ENCODE measurements around the gene FOLR3. TPM values are rescaled to one million over a fixed set of nuclear protein-coding genes. Genes with fewer than 3 reads are reported as not detected.

Gene FOLR3
- total RNA-seq, 1 experiment from 2014 or later, result not detected

DNA sequence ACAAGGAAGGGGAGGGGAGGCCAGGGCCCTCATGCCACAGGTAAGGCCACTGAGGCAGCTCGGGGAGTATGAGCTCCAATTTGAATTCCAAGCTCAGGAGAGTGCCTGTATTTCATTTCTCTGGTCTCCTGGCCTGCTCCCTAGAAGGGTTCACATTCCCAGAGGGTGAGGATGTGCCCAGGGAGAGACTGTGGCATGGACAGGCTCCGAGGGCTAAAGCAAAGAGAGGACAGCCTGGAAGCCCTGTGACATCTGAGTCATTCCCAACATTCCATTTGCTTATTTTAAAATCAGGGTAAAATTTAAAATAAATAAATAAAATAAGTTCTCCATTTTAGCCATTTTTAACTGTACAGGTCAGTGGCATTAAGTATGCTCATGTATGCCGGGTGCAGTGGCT is 37.8 kb downstream of the FOLR3 start:
- Histone ChIP-seq H3K4me2 (no peak overlapping the region), H3K9me2 (ENCODE audit: insufficient read depth) (no peaks in the 10 kb centered on the region), H4K20me1 (ENCODE audit: insufficient read depth) (no peaks in the 10 kb centered on the region), H3K9me3 (ENCODE audit: insufficient read depth, low read depth) (no peaks in the 10 kb centered on the region), H2AFZ (no peak overlapping the region), H3K4me3 (no peak overlapping the region), H3K27me3 (ENCODE audit: insufficient read depth, low read depth) (peaks cover 9% of the 10 kb centered on the region; the same call in 1 of the 2 replicates), H3K4me1 (replicated peaks; ENCODE audit: insufficient read depth) (no peaks in the 10 kb centered on the region), H3K79me2 (ENCODE audit: low read depth) (no peaks in the 10 kb centered on the region), H3K36me3 (ENCODE audit: low read depth) (no peaks in the 10 kb centered on the region), H3F3A (ENCODE audit: insufficient read depth, low read depth) (no peaks in the 10 kb centered on the region), H3K27ac (no peak overlapping the region)
- POLR2A ChIA-PET (ENCODE audit: unreplicated experiment), result no interaction called here
- CTCF ChIA-PET, result no interaction called here
- TF ChIP-seq, protein P1, sequence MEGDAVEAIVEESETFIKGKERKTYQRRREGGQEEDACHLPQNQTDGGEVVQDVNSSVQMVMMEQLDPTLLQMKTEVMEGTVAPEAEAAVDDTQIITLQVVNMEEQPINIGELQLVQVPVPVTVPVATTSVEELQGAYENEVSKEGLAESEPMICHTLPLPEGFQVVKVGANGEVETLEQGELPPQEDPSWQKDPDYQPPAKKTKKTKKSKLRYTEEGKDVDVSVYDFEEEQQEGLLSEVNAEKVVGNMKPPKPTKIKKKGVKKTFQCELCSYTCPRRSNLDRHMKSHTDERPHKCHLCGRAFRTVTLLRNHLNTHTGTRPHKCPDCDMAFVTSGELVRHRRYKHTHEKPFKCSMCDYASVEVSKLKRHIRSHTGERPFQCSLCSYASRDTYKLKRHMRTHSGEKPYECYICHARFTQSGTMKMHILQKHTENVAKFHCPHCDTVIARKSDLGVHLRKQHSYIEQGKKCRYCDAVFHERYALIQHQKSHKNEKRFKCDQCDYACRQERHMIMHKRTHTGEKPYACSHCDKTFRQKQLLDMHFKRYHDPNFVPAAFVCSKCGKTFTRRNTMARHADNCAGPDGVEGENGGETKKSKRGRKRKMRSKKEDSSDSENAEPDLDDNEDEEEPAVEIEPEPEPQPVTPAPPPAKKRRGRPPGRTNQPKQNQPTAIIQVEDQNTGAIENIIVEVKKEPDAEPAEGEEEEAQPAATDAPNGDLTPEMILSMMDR (conservative IDR thresholded peaks at IDR 0.05), result no peak
- no peak for TF ChIP-seq EZH2 (IDR thresholded peaks at IDR 0.05; ENCODE audit: low read depth)
- DNase-seq, result no peak
- intact Hi-C loops (cut with micrococcal nuclease; ENCODE audit: unreplicated experiment), result no loop called here
- no TSS peak for BruUV-seq (replicated peaks)

DNA sequence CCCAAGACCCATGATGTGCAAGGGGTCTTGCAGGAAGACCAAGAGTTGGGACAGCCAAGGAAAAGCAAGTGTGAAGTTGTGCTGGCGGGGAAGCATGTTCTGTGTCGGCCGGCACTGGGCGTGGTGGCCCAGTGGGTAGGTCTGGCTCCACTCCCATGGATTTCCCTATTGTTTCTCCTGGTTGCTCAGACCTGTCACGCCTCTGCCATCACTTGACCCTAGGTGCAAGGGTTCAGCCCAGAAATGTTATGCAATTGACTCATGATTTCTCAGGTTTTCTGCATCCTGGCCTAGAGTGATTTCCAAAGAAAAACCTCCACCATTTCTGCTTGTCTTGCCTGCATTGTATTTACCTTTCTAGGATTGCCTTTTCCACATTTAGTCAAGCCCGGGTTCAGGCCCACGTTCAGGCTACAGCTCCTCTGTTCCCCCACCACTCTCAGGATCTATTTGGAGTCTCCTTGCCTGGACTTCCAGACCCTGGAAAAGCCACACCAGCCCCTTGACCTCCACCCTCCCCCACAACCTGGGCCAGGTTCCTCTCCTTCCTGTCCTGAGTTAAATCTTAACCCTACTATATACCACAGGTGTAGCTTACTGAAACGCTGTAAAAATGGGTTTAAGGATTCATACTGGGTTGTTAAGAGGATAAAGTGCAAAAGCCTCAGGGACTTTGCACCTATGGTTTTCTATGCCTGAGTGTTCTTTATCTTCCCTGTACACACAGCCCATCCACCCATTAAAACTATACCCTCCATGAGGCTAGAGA is 39.0 kb downstream of the FOLR3 start:
- H3K9me2 ChIP-seq (ENCODE audit: insufficient read depth), result no peaks in the 10 kb centered on the region
- DNase-seq, result peak in 1 of 2 experiments; percentile 9
- peaks cover 9% of the 10 kb centered on the region; the same call in 1 of the 2 replicates for H3K27me3 ChIP-seq (ENCODE audit: insufficient read depth, low read depth)
- BruUV-seq (replicated peaks), result no TSS peak
- CTCF ChIA-PET, result no interaction called here
- no peak overlapping the region for H3K4me3 ChIP-seq
- no peak overlapping the region for H3K27ac ChIP-seq
- no peaks in the 10 kb centered on the region for H4K20me1 ChIP-seq (ENCODE audit: insufficient read depth)
- H3F3A ChIP-seq (ENCODE audit: insufficient read depth, low read depth), result no peaks in the 10 kb centered on the region
- POLR2A ChIA-PET (ENCODE audit: unreplicated experiment), result no interaction called here
- intact Hi-C loops (cut with micrococcal nuclease; ENCODE audit: unreplicated experiment), result no loop called here
- H3K4me2 ChIP-seq, result no peak overlapping the region
- H3K9me3 ChIP-seq (ENCODE audit: insufficient read depth, low read depth), result no peaks in the 10 kb centered on the region
- TF ChIP-seq, protein P1 (conservative IDR thresholded peaks at IDR 0.05), result no peak
- TF ChIP-seq EZH2 (IDR thresholded peaks at IDR 0.05; ENCODE audit: low read depth), result no peak
- no peaks in the 10 kb centered on the region for H3K36me3 ChIP-seq (ENCODE audit: low read depth)
- no peaks in the 10 kb centered on the region for H3K79me2 ChIP-seq (ENCODE audit: low read depth)
- no peak overlapping the region for H2AFZ ChIP-seq
- H3K4me1 ChIP-seq (replicated peaks; ENCODE audit: insufficient read depth), result no peaks in the 10 kb centered on the region

DNA sequence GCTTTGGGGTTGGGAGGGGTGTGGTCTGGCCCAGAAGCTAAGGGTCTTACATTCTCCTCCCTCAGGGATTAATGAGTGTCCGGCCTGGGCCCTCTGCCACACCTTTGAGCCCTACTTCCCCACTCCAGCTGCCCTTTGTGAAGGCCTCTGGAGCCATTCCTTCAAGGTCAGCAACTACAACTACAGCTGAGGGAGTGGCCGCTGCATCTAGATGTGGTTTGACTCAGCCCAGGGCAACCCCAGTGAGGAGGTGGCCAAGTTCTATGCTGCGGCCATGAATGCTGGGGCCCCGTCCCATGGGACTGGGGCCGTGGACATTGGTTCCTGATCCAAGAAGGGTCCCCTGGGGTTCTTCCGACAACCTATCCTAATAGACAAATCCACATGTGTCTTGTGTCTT is 42.1 kb downstream of the FOLR3 start:
- Histone ChIP-seq H3K9me3 (ENCODE audit: insufficient read depth, low read depth) (no peaks in the 10 kb centered on the region), H3K36me3 (ENCODE audit: low read depth) (no peaks in the 10 kb centered on the region), H3K27ac (no peak overlapping the region), H2AFZ (no peak overlapping the region), H3K27me3 (ENCODE audit: insufficient read depth, low read depth) (0 out of 2 replicates have a peak, but pooled peaks cover 3% of the 10 kb centered on the region), H3K4me3 (no peak overlapping the region), H3K4me2 (no peak overlapping the region), H4K20me1 (ENCODE audit: insufficient read depth) (no peaks in the 10 kb centered on the region), H3K79me2 (ENCODE audit: low read depth) (no peaks in the 10 kb centered on the region), H3K4me1 (replicated peaks; ENCODE audit: insufficient read depth) (no peaks in the 10 kb centered on the region), H3K9me2 (ENCODE audit: insufficient read depth) (no peaks in the 10 kb centered on the region), H3F3A (ENCODE audit: insufficient read depth, low read depth) (no peaks in the 10 kb centered on the region)
- ChIA-PET POLR2A (ENCODE audit: unreplicated experiment) (no interaction called here), CTCF (no interaction called here)
- intact Hi-C loops (cut with micrococcal nuclease; ENCODE audit: unreplicated experiment), result no loop called here
- TF ChIP-seq EZH2 (IDR thresholded peaks at IDR 0.05; ENCODE audit: low read depth), result no peak
- TF ChIP-seq, protein P1 (conservative IDR thresholded peaks at IDR 0.05), result no peak
- no TSS peak for BruUV-seq (replicated peaks)
- no peak for DNase-seq

Data from PC-9 (cell line).